GM18873 (cell line): Measurements from ENCODE around the gene RCVRN.

ENCODE experiments used
- ATAC-seq: cut with Tn5 transposase; IDR thresholded peaks from one replicate; pipeline ENCODE4 v1.9.1; 2021; ENCODE audit warnings: mild to moderate bottlenecking, moderate library complexity, moderate number of reproducible peaks; ENCODE audit not compliant: unreplicated experiment, low FRiP score

RCVRN gene

GRCh38 chr17:9905078-9905415 lies at the start of gene RCVRN:
Gene RCVRN, minus strand, starts transcription at chr17:9905271. Its CDS starts 91 bp downstream, at chr17:9905180.
- ATAC-seq: no peak

- no peak for ATAC-seq
Measured at GRCh38 chr17:9953492-9953891, 48.4 kb upstream of the RCVRN start.

GRCh38 chr17:9951803-9952202 lies 46.7 kb upstream of the RCVRN start:
- ATAC-seq: no peak

GRCh38 chr17:9948928-9949327 lies 43.9 kb upstream of the RCVRN start:
- ATAC-seq: no peak

GRCh38 chr17:9944704-9945103 lies 39.6 kb upstream of the RCVRN start:
- ATAC-seq: no peak

GRCh38 chr17:9943343-9943742 lies 38.3 kb upstream of the RCVRN start:
- ATAC-seq: no peak

GRCh38 chr17:9942885-9943284 lies 37.8 kb upstream of the RCVRN start:
- ATAC-seq: no peak

GRCh38 chr17:9941305-9941704 lies 36.2 kb upstream of the RCVRN start:
- no peak for ATAC-seq

- no peak for ATAC-seq
Measured at GRCh38 chr17:9940841-9941240, 35.8 kb upstream of the RCVRN start.

GRCh38 chr17:9938764-9939163 lies 33.7 kb upstream of the RCVRN start:
- no peak for ATAC-seq

- no peak for ATAC-seq
Measured at GRCh38 chr17:9937901-9938300, 32.8 kb upstream of the RCVRN start.

GRCh38 chr17:9937241-9937761 lies 32.2 kb upstream of the RCVRN start:
- no peak for ATAC-seq

- ATAC-seq: no peak
Measured at GRCh38 chr17:9936095-9936494, 31.0 kb upstream of the RCVRN start.

- no peak for ATAC-seq
Measured at GRCh38 chr17:9935408-9935807, 30.3 kb upstream of the RCVRN start.

GRCh38 chr17:9934331-9934730 lies 29.3 kb upstream of the RCVRN start:
- ATAC-seq: no peak

- no peak for ATAC-seq
Measured at GRCh38 chr17:9932491-9932890, 27.4 kb upstream of the RCVRN start.

GRCh38 chr17:9931144-9931741 lies 26.2 kb upstream of the RCVRN start:
- ATAC-seq: no peak

GRCh38 chr17:9929871-9930270 lies 24.8 kb upstream of the RCVRN start:
- no peak for ATAC-seq

- ATAC-seq: no peak
Measured at GRCh38 chr17:9928601-9929333, 23.7 kb upstream of the RCVRN start.

- ATAC-seq: no peak
Measured at GRCh38 chr17:9926150-9926804, 21.2 kb upstream of the RCVRN start.

GRCh38 chr17:9925457-9925856 lies 20.4 kb upstream of the RCVRN start:
- no peak for ATAC-seq

GRCh38 chr17:9924735-9925191 lies 19.7 kb upstream of the RCVRN start:
- ATAC-seq: no peak
